Epithelial cell of prostate (primary cell): Measurements from ENCODE around the gene MAGI1.
"Not testable (repeated sequence)": the region's sequence is repeated elsewhere in the genome, so short reads cannot be mapped to it uniquely, and the experiment has no call there.

Source experiments
- DNase-seq: peaks from one replicate; pipeline ENCODE4 v3.0.0-alpha.2; 2011; ENCODE audit warnings: low read depth, low spot score
- H3K27ac ChIP-seq: fragments of 450-650 bp; 2 replicates; pipeline ENCODE4 v1.5.1; 2017; ENCODE audit warnings: mild to moderate bottlenecking

Gene MAGI1

DNA sequence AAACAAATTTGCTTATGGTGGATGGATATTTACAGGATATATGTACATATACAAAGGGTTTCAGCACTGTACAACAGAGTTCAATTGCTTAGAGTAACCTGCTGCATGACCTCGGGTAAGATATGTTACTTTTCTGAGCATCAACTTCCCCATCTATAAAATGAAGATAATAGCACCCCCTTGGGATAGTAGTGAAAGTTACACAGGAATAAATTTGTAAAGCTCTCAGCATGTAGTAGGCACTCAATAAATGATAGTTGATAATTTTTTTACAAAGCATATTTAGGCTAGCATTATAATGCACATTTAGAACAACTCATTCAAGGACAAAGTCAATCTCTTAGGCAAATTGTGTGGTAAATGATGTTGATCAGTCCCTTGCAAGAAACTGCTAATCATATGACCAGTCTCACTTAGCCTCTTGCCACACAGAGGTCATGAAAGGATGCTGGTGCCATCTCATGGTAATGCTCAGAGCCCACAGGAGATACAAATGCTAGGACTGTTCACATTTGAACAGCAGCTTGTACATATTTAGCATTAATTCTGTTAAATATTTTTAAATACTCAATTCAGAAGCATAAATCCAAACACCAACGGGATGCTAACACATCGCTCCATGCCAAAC is 123.9 kb downstream of the MAGI1 start:
- H3K27ac ChIP-seq, result no peak overlapping the region
- no peak for DNase-seq

DNA sequence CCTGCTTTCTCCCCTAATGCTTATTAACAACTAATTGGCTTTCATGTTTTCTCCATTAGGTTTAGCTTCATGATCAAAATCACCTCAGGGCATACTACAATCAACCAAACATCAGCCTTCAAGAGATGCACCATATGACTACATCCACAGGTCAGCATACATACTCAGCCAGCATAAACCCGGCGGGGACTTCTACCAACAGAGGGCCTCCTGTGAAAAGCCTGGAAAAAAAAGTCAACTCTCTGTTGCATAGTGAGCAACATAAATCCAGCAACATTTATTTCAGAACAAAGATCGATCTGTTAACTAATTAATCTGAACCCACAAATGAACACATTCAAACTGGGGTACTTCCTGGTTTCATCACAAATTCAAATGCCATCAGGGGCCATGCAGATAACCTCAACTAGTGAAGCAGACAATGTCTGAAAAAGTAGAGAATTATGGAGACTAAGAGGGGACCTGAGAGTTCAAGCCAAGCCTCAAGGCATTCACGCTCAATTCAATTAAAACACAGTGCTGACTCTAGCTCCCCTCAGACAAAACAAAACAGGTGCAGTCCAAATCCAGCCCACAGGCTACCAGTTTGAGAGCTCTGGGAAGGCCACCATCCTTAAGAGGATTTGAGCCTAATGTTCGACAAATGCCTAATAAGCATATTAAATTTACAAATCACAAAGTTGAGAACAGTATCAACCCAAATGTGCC is 124.5 kb downstream of the MAGI1 start:
- DNase-seq, result no peak
- no peak overlapping the region for H3K27ac ChIP-seq

- DNase-seq, result no peak
- no peak overlapping the region for H3K27ac ChIP-seq
These were observed 126.1 kb downstream of the MAGI1 start for GRCh38 chr3:65912647-65913046.

- DNase-seq, result no peak
- H3K27ac ChIP-seq, result no peak overlapping the region
These were observed 130.1 kb downstream of the MAGI1 start for GRCh38 chr3:65908588-65908987.

GRCh38 chr3:65907232-65908130 is 131.2 kb downstream of the MAGI1 start:
- H3K27ac ChIP-seq, result no peak overlapping the region
- no peak for DNase-seq

GRCh38 chr3:65905771-65906170 is 132.9 kb downstream of the MAGI1 start:
- no peak for DNase-seq
- H3K27ac ChIP-seq, result no peak overlapping the region

DNA sequence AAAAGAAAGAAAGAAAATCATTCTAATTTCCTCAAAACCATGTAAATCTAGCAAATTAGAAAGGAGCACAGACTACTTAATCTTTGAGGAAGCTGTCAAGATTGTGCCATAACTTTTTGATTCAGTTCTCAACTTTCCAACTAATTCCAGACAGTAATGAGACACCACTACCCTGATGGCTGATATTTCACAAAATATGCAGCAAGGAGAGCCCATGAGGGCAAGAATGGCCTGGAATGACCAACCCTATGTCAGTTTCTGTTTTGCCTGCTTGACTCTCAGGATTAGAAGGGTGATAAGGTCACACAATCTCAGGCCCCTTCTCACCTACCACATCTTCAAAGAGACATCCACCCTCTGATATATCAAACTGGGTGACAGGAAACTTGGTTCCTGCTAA is 134.7 kb downstream of the MAGI1 start:
- no peak for DNase-seq
- H3K27ac ChIP-seq, result no peak overlapping the region

- DNase-seq, result no peak
- peak overlapping the region; percentile 61 for H3K27ac ChIP-seq
These were observed 136.4 kb downstream of the MAGI1 start for GRCh38 chr3:65902304-65902793.

- peak overlapping the region; percentile 61 for H3K27ac ChIP-seq
- no peak for DNase-seq
These were observed 137.5 kb downstream of the MAGI1 start for GRCh38 chr3:65901226-65901625.

DNA sequence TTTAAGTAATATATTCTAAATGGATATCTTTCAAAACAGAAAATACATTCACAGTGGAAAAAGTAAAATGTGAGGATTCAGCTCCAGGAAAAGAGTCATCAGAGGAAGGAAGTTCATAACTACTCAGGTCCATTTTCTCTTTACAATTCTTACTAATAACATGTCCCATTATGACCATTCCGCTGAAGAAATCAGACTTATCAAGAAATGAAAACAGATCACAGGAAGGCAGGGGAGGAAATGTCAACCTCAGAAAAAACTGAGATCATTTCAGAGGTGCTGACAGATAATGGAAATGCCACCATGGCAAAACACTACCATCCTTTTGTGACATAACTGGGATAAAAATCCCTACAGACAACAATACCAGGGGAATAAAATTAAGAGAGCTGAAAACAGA is 139.5 kb downstream of the MAGI1 start:
- H3K27ac ChIP-seq, result no peak overlapping the region
- DNase-seq, result no peak

DNA sequence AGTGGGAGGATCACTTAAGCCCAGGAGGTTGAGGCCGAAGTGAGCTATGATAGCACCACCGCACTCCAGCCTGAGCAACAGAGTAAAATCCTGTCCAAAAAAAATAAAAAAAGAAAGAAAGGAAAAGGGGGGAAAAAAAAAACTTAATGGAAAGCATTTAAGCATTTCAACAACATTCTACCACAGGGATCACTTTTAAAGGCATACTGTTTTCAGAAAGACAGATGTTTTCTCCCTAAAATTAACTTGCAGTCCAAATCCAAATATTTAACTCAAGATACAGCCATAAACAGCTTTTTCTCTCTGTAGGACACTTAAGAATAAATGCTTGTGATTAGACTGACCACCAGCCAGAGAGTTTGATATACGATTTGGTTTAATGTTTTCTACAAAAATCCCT is 141.0 kb downstream of the MAGI1 start:
- DNase-seq, result no peak
- no peak overlapping the region for H3K27ac ChIP-seq

DNA sequence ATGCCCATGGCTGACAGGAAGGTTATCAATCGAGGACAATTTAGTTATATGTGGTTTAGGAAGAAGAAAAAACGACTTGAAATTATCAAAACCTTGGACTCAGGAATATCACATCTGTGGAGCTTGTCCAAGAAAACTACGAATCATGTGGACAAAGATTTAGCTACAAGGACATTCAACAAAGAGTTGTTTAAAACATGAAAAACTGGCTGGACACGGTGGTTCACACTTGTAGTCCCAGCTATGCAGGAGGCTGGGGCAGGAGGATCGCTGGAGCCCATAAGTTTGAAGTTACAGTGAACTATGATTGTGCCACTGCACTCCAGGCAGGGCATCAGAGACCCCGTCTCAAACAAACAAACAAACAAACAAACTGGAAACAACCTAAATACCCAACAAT is 142.4 kb downstream of the MAGI1 start:
- H3K27ac ChIP-seq, result no peak overlapping the region
- DNase-seq, result no peak

GRCh38 chr3:65894679-65895453 is 143.9 kb downstream of the MAGI1 start:
- DNase-seq, result peak; percentile 85
- peak overlapping the region; percentile 35 for H3K27ac ChIP-seq

GRCh38 chr3:65894126-65894525 is 144.6 kb downstream of the MAGI1 start:
- peak overlapping the region; percentile 35 for H3K27ac ChIP-seq
- no peak for DNase-seq

GRCh38 chr3:65893631-65894030 is 145.1 kb downstream of the MAGI1 start:
- peak overlapping the region; percentile 35 for H3K27ac ChIP-seq
- DNase-seq, result peak; percentile 27

GRCh38 chr3:65891477-65891876 is 147.2 kb downstream of the MAGI1 start:
- H3K27ac ChIP-seq, DNase-seq: not testable (repeated sequence)

DNA sequence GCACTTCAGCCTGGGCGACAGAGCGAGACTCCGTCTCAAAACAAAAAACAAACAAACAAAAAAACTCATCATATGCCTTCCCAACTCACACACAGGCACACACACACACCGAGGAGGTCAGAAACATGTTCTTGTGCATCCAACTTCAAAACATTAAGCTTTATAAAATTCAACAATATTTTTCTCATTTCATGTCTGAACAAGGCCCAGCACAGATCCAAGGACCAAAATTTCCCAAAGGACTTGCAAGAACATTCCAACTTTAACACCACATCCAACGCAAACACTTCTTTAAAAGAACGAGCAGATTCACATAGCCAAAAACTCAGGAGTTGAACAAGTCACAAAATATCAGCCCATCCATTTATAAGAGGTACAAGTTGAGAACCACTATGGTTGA is 148.4 kb downstream of the MAGI1 start:
- no peak overlapping the region for H3K27ac ChIP-seq
- DNase-seq, result no peak

DNA sequence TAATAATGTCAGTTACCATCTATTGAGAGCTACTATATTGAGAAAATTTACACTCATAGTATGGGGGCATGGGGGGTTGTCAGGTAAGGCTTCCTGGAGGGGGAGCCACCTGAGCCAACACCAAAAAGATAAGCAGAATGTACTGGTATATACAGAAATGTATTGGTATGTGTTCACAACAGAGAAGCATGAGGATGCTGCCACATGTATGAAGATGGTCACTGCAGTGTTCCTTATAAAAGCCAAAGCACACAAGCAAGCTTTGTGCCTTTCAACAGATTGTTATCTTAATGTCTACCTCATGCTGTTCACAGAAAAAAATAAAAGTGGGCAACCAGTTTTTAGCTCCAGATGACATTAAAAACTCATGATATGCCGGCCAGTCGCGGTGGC is 149.0 kb downstream of the MAGI1 start:
- no peak for DNase-seq

DNA sequence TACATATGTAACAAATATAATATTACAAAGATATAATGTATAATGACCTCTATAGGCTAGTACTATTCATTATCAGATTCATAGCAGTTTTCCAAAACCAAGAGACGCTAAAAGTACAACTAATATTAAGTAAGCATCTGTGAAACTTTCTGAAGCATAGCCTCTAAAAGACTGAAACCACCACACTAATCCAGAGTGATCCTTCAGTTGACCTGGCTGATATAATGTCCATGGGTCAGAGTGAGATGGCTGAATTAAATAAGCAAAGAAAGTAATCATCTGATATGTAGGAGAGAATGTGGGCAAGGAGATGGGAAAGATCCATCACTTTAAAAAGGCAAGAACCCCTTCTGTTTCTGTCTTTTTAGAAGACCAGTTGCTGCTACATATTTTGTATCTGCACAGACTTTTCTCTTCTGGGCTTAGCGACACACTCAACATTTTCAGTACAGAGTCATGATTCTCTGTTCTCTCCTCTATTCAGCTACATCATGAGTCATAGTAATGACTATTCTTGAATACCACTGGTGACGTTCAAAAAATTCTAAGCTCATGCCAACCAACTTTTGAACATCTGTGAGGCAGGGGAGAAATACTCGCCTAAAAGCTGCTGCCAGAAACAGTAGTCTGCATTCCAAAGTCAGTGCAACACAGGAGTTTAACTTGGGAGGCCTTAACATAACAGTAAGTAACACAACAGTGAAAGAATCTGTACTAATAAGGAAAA is 149.6 kb downstream of the MAGI1 start:
- H3K27ac ChIP-seq, result peak overlapping the region; percentile 28
- DNase-seq, result peak; percentile 31

More for the DNA sequence above, 149.0 kb downstream of the MAGI1 start:
- H3K27ac ChIP-seq, result peak overlapping the region; percentile 28
